Omental fat pad (tissue), 4 donors: ENCODE results near the gene F8. TPM values are rescaled to one million over a fixed set of nuclear protein-coding genes. Genes with fewer than 3 reads are reported as not detected.
"Not testable (repeated sequence)": the region's sequence is repeated elsewhere in the genome, so short reads cannot be mapped to it uniquely, and the experiment has no call there.

ENCODE experiments used
- ATAC-seq: fragments of 150-250 bp; one replicate; pipeline ENCODE4 v1.9.1; 2016; ENCODE audit warnings: mild to moderate bottlenecking, moderate library complexity; ENCODE audit not compliant: low FRiP score
- DNase-seq: peaks from one replicate; pipeline ENCODE4 v3.0.0-alpha.2; 2019; ENCODE audit warnings: low spot score
- total RNA-seq, 4 donors: library from RNA; depleted of rRNA; stranded (reverse); fragments of >200 nt; gene quantifications; one replicate each; pipeline ENCODE4 v1.1.0, GENCODE V29; 2016
- TF ChIP-seq, protein P1 (sequence below), 3 donors: fragments of 450-650 bp; IDR thresholded peaks; one replicate each; pipeline ENCODE4 v1.5.1; 2016 to 2017; ENCODE audit warnings: antibody characterized with exemption in 3 of 3, mild to moderate bottlenecking in 3 of 3, moderate library complexity in 2 of 3

The F8 gene
- total RNA-seq, 4 donors from 2014 or later: 18.2 to 184 (median 26.2) TPM

DNA sequence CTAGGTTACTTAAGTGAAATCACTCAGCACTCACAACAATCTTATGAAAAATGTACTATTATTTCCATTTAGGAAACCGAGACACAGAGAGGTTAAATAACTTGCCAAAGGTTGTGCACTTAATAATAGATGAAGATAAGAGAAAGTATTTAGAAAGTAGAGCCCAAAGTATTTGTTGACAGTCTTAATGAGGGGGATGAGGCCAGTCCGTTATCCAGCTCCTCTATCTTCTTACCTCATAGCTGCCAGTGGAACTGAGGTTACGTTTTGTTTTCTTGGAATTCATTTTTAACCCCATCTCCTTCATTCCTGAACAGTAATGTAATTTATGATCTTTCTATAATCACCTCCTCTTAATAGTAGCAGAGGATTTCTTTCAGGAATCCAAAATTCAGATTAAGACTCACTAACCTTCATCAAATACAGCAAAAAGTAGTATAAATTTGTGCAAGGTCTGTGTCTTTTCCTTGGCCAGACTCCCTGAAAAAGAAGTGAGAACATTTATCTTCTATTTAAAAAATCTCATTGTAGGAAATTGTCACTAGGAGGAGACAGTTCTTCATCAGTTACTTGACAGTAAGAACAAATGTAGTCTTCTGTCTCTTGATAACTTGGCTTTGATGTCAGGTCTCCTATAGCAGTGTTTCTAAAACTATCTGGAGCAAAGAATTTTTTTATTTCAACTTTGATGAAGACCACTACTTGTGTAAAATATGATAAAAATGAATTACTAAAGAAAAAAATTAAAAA lies 35.5 kb downstream of the F8 start:
- ATAC-seq (no peak), DNase-seq (no peak)
- TF ChIP-seq, protein P1, sequence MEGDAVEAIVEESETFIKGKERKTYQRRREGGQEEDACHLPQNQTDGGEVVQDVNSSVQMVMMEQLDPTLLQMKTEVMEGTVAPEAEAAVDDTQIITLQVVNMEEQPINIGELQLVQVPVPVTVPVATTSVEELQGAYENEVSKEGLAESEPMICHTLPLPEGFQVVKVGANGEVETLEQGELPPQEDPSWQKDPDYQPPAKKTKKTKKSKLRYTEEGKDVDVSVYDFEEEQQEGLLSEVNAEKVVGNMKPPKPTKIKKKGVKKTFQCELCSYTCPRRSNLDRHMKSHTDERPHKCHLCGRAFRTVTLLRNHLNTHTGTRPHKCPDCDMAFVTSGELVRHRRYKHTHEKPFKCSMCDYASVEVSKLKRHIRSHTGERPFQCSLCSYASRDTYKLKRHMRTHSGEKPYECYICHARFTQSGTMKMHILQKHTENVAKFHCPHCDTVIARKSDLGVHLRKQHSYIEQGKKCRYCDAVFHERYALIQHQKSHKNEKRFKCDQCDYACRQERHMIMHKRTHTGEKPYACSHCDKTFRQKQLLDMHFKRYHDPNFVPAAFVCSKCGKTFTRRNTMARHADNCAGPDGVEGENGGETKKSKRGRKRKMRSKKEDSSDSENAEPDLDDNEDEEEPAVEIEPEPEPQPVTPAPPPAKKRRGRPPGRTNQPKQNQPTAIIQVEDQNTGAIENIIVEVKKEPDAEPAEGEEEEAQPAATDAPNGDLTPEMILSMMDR (IDR thresholded peaks at IDR 0.05): no peak

DNA sequence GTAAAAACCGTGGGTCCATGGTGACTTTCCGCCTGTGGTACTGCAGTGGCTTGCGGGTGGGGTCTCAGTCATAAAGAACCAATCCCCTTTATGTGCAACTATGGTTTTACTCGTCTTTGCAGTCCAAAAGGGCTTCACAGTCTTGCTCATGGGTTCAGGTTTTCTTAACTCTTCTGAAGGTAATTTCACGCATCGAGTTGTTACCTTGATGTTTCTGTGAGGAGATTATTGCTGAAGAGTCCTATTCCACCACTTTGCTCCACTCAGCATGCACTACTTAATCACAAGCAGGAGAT lies 41.5 kb downstream of the F8 start:
- TF ChIP-seq, protein P1 (IDR thresholded peaks at IDR 0.05): no peak
- ATAC-seq (no peak), DNase-seq (no peak)

DNA sequence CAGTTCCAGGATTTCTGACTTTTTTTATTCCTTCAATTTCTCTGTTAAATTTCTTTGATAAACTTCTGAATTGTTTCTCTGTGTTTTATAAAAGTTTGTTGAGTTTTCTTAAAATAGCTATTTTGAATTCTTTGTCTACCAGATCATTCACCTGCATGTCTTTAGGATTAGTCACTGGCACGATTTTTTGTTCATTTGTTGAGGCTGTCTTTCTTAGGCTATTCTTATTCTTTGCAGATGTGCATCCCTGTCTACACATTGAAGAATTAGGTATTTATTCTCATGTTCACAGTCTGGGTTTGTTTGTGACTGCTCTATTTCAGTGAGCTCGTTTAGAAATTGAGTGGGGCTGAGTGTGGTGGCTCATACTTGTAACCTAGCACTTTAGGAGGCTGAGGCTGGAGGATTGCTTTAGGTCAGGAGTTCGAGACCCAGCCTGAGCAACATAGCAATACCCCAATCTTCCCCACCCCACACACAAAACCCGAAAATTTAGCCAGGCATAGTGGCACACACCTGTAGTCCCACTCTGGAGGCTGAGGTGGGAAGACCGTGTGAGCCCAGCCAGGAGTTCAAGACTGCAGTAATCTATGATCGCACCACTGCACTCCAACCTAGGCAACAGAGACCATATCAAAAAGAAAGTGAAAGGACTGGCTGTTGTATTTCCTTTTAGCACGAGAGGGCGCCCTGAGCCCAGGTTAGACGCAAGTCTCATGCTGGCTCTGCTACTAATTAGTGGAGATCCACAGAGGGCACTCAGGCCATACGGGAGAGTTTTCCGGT lies 42.0 kb downstream of the F8 start:
- ATAC-seq: peak; percentile 57
- TF ChIP-seq, protein P1 (IDR thresholded peaks at IDR 0.05): peak in 1 of 3 donors; percentile 66
- peak; percentile 47 for DNase-seq

DNA sequence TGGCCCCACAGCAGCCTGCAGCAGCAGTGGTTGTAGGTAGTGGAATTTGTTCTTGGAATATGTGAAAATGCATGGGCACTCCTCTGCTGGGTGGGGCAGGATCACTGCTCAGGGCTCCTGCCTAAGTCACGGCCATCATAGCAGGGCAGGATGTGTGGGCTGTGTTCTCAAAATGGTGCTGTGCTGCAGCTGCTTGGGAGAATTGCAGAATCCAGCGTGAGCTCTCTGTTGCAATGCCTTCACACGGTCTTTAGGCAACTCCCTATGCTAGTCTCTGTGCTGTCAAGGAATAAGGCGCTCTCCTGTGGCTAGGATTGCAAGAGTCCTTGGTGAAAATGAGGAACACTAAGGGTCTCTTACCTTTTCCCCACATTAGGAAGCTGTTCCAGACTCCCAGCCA lies 42.9 kb downstream of the F8 start:
- DNase-seq (no peak), ATAC-seq (no peak)
- TF ChIP-seq, protein P1 (IDR thresholded peaks at IDR 0.05): no peak

DNA sequence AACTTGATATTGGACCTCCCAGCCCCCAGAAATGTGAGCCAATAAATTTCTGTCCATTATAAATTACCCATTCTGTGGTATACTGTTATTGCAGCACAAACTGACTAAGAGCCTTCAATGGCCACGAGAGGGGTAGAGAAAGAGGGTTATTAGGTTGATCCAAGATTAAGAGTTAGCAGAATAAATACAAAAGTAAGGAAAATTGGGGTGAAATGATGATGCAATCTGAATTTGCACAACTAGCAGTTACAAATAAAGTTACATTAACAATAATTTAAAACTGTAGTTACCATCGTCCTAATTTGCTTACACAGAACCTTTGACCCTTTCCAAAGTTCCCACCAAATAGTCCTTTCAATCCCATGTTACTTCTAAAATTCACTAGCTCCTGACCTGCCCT lies 54.2 kb downstream of the F8 start:
- DNase-seq (no peak), ATAC-seq (no peak)
- TF ChIP-seq, protein P1 (IDR thresholded peaks at IDR 0.05): no peak

DNA sequence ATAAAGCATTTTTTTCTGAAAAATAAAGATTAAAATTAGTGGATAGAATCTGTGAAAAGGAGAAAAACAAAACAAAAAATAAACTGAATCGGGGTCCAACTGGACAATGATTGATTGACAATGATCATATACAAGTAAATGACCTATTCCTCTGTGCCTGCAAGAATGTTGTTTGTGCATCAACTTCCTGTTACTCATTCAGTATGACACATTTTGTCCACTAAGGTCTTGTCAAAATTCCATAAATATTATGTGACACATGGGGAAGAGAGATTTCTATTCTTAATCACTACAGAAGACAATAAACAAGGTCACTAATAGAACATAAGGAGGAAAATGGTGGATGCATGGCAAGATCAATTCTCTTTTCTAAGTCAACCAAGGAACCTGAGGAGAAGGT lies 54.9 kb downstream of the F8 start:
- ATAC-seq (no peak), DNase-seq (no peak)
- TF ChIP-seq, protein P1 (IDR thresholded peaks at IDR 0.05): no peak

DNA sequence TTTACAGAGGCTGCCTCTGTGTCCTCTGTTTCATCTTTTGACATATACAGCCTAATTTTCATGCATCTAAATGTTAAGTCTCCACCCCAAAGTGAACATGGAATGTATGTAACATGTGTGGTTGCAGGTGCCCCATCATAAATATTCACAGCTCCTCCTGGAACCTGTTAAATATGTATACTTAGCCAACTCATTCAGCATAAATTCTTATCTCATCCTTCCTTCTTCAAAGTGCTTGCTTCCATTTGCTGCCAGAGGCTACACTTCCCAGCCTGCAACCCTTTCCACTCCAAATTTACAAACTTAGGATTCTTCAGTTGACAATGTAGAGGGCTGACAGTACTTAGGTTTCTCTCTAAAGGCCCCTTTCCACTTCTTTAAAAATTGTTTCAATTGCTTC lies 60.6 kb downstream of the F8 start:
- TF ChIP-seq, protein P1 (IDR thresholded peaks at IDR 0.05): no peak
- ATAC-seq: no peak
- no peak for DNase-seq

DNA sequence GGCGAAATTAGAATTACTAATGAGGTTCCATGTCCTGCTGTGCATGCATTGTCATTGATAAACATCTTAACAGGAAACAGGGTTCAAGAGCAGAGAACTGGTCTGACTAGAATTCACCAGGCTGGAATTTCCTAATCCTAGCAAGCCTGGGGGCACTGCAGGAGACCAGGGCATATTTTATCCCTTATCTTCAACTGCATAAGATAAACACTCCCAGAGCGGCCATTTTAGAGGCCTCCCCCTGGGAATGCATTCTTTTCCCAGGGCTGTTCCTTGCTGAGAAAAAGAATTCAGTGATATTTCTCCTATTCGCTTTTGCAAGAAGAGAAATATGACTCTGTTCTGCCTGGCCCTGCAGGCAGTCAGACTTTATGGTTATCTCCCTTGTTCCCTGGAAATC lies 66.7 kb downstream of the F8 start:
- ATAC-seq, DNase-seq: not testable (repeated sequence)

DNA sequence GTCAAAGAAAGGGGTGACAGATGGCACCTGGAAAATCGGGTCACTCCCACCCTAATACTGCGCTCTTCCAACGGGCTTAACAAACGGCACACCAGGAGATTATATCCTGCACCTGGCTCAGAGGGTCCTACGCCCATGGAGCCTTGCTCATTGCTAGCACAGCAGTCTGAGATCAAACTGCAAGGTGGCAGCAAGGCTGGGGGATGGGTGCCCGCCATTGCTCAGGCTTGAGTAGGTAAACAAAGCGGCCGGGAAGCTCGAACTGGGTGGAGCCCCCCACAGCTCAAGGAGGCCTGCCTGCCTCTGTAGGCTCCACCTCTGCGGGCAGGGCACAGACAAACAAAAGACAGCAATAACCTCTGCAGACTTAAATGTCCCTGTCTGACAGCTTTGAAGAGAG lies 83.3 kb downstream of the F8 start:
- not testable (repeated sequence) for ATAC-seq

DNA sequence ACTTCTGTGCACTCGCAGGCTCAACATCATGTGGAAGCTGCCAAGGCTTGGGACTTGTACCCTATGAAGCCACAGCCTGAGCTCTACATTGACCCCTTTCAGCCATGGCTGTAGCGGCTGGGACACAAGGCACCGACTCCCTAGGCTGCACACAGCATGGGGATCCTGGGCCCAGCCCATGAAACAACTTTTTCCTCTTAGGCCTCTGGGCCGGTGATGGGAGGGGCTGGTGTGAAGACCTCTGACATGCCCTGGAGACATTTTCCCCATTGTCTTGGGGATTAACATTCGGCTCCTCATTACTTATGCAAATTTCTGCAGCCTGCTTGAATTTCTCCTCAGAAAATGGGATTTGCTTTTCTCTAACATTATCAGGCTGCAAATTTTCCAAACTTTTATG lies 97.8 kb downstream of the F8 start:
- ATAC-seq, DNase-seq: not testable (repeated sequence)

More for the DNA sequence above, 83.3 kb downstream of the F8 start:
- not testable (repeated sequence) for DNase-seq
